HEK293T (cell line): ENCODE results near the gene NRG4.

Experiments
- CTCF ChIA-PET: fragments of 350-600 bp; formaldehyde crosslinking; extraction: SDS; loops from one replicate; lab custom pipeline; 2021; ENCODE audit warnings: antibody characterized with exemption, inconsistent platforms; lab: Yijun Ruan, JAX
- POLR2A ChIA-PET: fragments of 350-600 bp; formaldehyde crosslinking; extraction: SDS; loops from one replicate; lab custom pipeline; 2020; ENCODE audit warnings: antibody characterized with exemption, inconsistent platforms; lab: Yijun Ruan, JAX
- DNase-seq: peaks from one replicate; pipeline ENCODE4 v3.0.0; 2012; ENCODE audit warnings: mixed read lengths; ENCODE audit errors: extremely low spot score
- ARNT ChIP-seq: fragments of 450-650 bp; IDR thresholded peaks from 2 replicates; pipeline ENCODE4 v1.6.1; 2017; ENCODE audit warnings: mild to moderate bottlenecking
- BHLHE40 ChIP-seq: fragments of 450-650 bp; IDR thresholded peaks from 2 replicates; pipeline ENCODE4 v1.6.1; 2016; ENCODE audit warnings: mild to moderate bottlenecking, moderate library complexity, borderline replicate concordance
- CTBP1 ChIP-seq: fragments of 450-650 bp; IDR thresholded peaks from 2 replicates; pipeline ENCODE4 v1.6.1; 2016; ENCODE audit warnings: borderline replicate concordance
- ELF4 ChIP-seq: fragments of 450-650 bp; IDR thresholded peaks from 2 replicates; pipeline ENCODE4 v1.6.1; 2017; ENCODE audit warnings: antibody characterized with exemption
- FOXA1 ChIP-seq: fragments of 450-650 bp; IDR thresholded peaks from 2 replicates; pipeline ENCODE4 v1.6.1; 2016; ENCODE audit warnings: mild to moderate bottlenecking
- FOXK2 ChIP-seq: fragments of 450-650 bp; IDR thresholded peaks from 2 replicates; pipeline ENCODE4 v1.6.1; 2016; ENCODE audit warnings: mild to moderate bottlenecking
- FOXM1 ChIP-seq: fragments of 450-650 bp; IDR thresholded peaks from 2 replicates; pipeline ENCODE4 v1.6.1; 2017; ENCODE audit warnings: mild to moderate bottlenecking, borderline replicate concordance
- HDGF ChIP-seq: fragments of 450-650 bp; IDR thresholded peaks from 2 replicates; pipeline ENCODE4 v1.6.1; 2017; ENCODE audit warnings: antibody characterized with exemption, borderline replicate concordance
- L3MBTL2 ChIP-seq: fragments of 450-650 bp; conservative IDR thresholded peaks from 2 replicates; pipeline ENCODE4 v1.6.1; 2016; ENCODE audit warnings: mild to moderate bottlenecking
- LEF1 ChIP-seq: fragments of 450-650 bp; IDR thresholded peaks from 2 replicates; pipeline ENCODE4 v1.6.1; 2017; ENCODE audit warnings: mild to moderate bottlenecking, borderline replicate concordance
- NFRKB ChIP-seq: fragments of 450-650 bp; IDR thresholded peaks from 2 replicates; pipeline ENCODE4 v1.6.1; 2016; ENCODE audit warnings: mild to moderate bottlenecking, moderate library complexity
- SP1 ChIP-seq: fragments of 450-650 bp; IDR thresholded peaks from 2 replicates; pipeline ENCODE4 v1.6.1; 2017
- SUZ12 ChIP-seq: fragments of 450-650 bp; IDR thresholded peaks from 2 replicates; pipeline ENCODE4 v1.6.1; 2016; ENCODE audit warnings: mild to moderate bottlenecking
- TARDBP ChIP-seq: fragments of 450-650 bp; IDR thresholded peaks from 2 replicates; pipeline ENCODE4 v1.6.1; 2016
- ZNF384 ChIP-seq: fragments of 450-650 bp; IDR thresholded peaks from 2 replicates; pipeline ENCODE4 v1.6.1; 2016
- TF ChIP-seq, protein P1 (sequence below): fragments of 450-650 bp; IDR thresholded peaks from 2 replicates; pipeline ENCODE4 v1.6.1; 2016

The NRG4 gene, protein sequence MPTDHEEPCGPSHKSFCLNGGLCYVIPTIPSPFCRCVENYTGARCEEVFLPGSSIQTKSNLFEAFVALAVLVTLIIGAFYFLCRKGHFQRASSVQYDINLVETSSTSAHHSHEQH

DNA sequence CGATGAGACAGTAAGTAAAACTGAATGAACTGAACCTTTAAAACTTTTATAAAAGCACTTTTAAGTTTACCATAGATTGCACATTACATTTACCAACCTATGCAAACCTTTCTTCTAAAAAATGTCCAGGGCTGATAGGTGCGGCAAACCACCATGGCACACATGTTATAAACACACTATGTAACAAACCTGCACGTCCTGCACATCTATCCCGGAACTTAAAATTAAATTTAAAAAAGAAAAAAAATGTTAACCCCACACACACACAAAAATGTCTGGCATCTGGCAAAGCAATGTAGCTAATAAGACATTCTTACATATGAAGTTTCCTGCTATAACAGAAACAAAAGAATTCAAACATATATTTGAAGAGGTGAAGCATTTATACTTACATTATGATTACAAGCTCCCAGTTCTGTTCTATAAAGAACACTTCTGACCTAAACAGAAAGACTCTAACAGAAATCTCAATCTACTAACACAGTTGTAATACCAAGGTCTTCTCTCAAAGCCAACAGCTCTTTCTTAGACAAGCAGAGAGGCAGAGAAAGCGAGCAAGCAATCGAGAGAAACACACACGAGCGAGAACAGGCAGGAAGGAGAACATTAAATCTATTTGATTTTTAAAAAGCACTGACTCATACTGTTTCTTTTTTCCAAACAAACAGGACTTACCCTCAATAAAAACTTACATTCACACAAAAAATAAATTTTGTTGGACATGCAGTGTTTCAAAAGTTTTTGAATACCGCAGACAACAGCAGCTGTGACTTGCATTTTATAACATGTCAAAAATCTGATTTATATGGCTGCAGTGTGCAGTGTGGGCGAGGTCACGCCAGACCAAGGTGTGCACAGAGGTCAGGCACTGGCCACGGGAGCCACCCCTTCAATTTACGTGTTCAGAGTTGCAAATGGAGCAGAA, at the start of gene NRG4:
NRG4 (minus strand) TSS at position 798 of the 925 bp plus-strand sequence. CDS start 1,194 bp downstream, outside the sequence.
- CTCF ChIA-PET, result interaction anchor here (0.6 kb wide), 1 partner anchor 298 kb away, joined by 12 read pairs; no protein-coding TSS in a partner anchor
- TF ChIP-seq ARNT (no peak), L3MBTL2 (0 out of 2 replicates have a peak, but pooled peaks have one; percentile 15)
- TF ChIP-seq, protein P1, sequence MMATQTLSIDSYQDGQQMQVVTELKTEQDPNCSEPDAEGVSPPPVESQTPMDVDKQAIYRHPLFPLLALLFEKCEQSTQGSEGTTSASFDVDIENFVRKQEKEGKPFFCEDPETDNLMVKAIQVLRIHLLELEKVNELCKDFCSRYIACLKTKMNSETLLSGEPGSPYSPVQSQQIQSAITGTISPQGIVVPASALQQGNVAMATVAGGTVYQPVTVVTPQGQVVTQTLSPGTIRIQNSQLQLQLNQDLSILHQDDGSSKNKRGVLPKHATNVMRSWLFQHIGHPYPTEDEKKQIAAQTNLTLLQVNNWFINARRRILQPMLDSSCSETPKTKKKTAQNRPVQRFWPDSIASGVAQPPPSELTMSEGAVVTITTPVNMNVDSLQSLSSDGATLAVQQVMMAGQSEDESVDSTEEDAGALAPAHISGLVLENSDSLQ, result peak; percentile 84
- POLR2A ChIA-PET, result interaction anchor here (0.9 to 1.3 kb wide), 2 partner anchors 108 to 139 kb away, joined by 3 read pairs; no protein-coding TSS in a partner anchor
- peak; percentile 33 for DNase-seq

- POLR2A ChIA-PET, result no interaction called here
Measured at GRCh38 chr15:76061700-76062099, 49.5 kb upstream of the NRG4 start.

DNA sequence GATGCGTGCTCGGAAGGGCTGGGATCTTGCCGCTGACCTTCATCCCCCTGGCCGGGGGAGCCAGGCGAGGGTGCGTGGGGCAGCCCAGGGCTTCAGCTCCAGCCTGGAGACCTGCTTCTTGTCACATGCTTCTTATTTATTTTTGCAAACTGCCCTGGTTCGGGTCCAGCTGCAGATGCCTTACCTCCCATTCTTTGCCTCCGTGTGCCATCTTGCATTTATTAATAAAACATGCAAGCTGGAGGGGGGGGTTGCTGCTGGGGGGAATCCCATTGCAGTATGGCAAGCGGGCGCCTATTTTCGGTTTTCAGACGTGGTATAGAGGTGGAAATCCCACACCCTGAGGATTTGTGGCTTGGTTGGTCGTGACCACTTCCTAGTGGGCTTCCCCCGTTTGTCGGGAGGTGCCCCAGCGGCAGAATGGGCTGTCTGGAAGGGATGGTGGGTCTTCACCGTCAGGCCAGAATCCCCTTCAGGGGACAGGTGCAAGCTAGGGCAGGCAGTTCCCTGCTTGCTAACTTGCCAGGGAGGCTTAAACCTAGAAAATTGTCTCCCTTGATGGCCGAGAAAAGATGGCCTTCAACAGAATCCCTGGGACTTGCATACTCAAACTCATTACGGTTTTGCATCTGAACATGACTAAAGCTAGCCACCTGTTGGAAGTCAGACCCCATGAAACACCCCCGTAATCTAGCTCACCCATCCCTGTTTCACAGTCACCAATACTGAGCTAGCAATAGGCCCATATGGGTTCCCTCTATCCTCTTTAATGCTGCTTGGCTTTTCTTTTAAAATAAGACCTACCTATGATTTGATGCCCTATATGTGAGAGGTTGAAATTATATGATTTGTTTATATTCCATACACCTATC, 48.1 kb upstream of the NRG4 start:
- CTCF ChIA-PET, result interaction anchor here (0.7 to 7.2 kb wide), 5 partner anchors 25 to 154 kb away, joined by 3 to 132 read pairs (median 4); no protein-coding TSS in a partner anchor
- POLR2A ChIA-PET, result interaction anchor here (0.6 to 1.4 kb wide), 2 partner anchors 46 to 79 kb away, joined by 3 to 5 read pairs; no protein-coding TSS in a partner anchor
- no peak for TF ChIP-seq FOXM1
- no peak for TF ChIP-seq BHLHE40
- no peak for TF ChIP-seq L3MBTL2
- DNase-seq, result no peak

More at GRCh38 chr15:76061700-76062099, 49.5 kb upstream of the NRG4 start:
- CTCF ChIA-PET, result interaction anchor here (1.2 to 7.2 kb wide), 4 partner anchors 78 to 88 kb away, joined by 4 to 132 read pairs (median 6); no protein-coding TSS in a partner anchor
- no peak for DNase-seq
- TF ChIP-seq SUZ12 (no peak), FOXK2 (no peak), TARDBP (no peak), ELF4 (no peak), FOXA1 (no peak), FOXM1 (no peak), NFRKB (no peak), ZNF384 (no peak), ARNT (no peak), L3MBTL2 (no peak), CTBP1 (no peak), SP1 (no peak), HDGF (no peak)
- TF ChIP-seq, protein P1, result no peak

DNA sequence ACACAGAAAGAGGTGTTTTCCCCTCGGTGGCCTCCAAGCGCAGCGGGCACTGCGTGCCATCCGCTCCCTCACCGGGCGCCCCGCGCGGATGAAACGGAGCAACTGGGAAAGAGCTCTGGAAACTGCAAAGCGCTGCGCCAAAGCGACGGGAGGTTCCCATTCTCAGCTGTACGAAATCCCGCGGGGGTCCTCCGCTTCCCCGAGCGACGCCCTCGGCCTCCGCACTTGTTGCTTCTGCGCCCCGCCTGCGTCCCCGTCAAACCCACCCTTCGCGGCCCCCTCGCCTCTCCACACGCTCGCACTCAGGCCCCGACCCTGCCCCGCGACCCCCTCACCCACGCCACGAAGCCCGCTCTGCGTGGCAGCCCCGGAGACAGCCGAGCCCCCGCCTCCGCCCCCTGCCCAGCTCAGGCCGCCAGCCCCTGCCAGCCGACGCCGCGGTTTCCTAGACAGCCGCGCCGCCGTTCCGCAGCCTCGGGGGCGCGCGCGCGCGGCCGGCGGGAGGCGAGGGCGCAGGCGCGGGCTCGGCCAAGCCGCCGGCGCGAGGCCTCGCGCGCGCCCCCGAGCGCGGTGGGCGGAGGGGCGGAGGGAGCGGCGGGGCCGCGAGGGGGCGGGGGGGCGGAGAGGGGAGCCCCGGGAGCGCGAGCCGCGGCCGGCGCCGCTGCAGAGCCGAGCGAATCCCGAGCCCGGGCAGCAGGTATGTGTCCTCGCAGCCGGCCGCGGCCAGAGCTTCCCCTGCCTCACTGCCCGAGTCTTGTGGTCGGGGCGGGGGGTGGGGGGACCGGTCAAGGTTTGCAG, 47.3 kb upstream of the NRG4 start, which contains the start of gene TMEM266:
TMEM266 (plus strand) TSS at position 666 of the 798 bp plus-strand sequence. CDS start 74,279 bp downstream, outside the sequence.
- CTCF ChIA-PET, result interaction anchor here (0.6 to 7.2 kb wide), 7 partner anchors 11 to 417 kb away, joined by 3 to 132 read pairs (median 5); no protein-coding TSS in a partner anchor
- POLR2A ChIA-PET, result interaction anchor here (1.4 kb wide), 1 partner anchor 79 kb away, joined by 5 read pairs; no protein-coding TSS in a partner anchor
- no peak for TF ChIP-seq LEF1
- TF ChIP-seq L3MBTL2, result 0 out of 2 replicates have a peak, but pooled peaks have one; percentile 13
- TF ChIP-seq CTBP1, result no peak
- TF ChIP-seq BHLHE40, result no peak
- TF ChIP-seq, protein P1, result no peak
- no peak for TF ChIP-seq NFRKB
- peak; percentile 90 for DNase-seq
